Measurements from ENCODE around the gene SYDE2. TPM values are rescaled to one million over a fixed set of nuclear protein-coding genes. Genes with fewer than 3 reads are reported as not detected.
"Not testable (repeated sequence)": the region's sequence is repeated elsewhere in the genome, so short reads cannot be mapped to it uniquely, and the experiment has no call there.

Gene SYDE2
- total and polyA plus RNA-seq, 2 experiments from 2014 or later, result 5.8 to 20.1 TPM

- H3K36me3 Mint-ChIP-seq (ENCODE audit: low read depth), result peaks cover 24% of the 10 kb centered on the region
- Histone ChIP-seq H3F3A (replicated peaks; ENCODE audit: low read depth) (no peaks in the 10 kb centered on the region), H3K36me3 (ENCODE audit: insufficient read depth) (no peaks in the 10 kb centered on the region; the same call in 1 of the 2 replicates), H3K27me3 (ENCODE audit: insufficient read depth) (no peaks in the 10 kb centered on the region), H3K4me3 (no peak overlapping the region), H3K9me2 (ENCODE audit: insufficient read depth) (no peaks in the 10 kb centered on the region), H2AFZ (no peak overlapping the region), H3K4me1 (ENCODE audit: insufficient read depth) (no peaks in the 10 kb centered on the region), H3K27ac (ENCODE audit: low read depth) (no peak overlapping the region), H3K4me2 (no peak overlapping the region), H3K79me2 (replicated peaks; ENCODE audit: insufficient read depth) (peaks cover 67% of the 10 kb centered on the region), H4K20me1 (replicated peaks; ENCODE audit: insufficient read depth) (peaks cover 14% of the 10 kb centered on the region; the same call in 1 of the 2 replicates)
- ATAC-seq (no peak), DNase-seq (ENCODE audit: low spot score) (no peak)
- H3K4me3 Mint-ChIP-seq, result no peak overlapping the region
- H3K27ac Mint-ChIP-seq, result no peak overlapping the region
- TF ChIP-seq NANOG (IDR thresholded peaks at IDR 0.05; ENCODE audit: borderline replicate concordance), result no peak
- no peak for TF ChIP-seq ZNF331 (CRISPR knock-in tag; IDR thresholded peaks at IDR 0.05; ENCODE audit: low read depth)
- TF ChIP-seq, protein P1, sequence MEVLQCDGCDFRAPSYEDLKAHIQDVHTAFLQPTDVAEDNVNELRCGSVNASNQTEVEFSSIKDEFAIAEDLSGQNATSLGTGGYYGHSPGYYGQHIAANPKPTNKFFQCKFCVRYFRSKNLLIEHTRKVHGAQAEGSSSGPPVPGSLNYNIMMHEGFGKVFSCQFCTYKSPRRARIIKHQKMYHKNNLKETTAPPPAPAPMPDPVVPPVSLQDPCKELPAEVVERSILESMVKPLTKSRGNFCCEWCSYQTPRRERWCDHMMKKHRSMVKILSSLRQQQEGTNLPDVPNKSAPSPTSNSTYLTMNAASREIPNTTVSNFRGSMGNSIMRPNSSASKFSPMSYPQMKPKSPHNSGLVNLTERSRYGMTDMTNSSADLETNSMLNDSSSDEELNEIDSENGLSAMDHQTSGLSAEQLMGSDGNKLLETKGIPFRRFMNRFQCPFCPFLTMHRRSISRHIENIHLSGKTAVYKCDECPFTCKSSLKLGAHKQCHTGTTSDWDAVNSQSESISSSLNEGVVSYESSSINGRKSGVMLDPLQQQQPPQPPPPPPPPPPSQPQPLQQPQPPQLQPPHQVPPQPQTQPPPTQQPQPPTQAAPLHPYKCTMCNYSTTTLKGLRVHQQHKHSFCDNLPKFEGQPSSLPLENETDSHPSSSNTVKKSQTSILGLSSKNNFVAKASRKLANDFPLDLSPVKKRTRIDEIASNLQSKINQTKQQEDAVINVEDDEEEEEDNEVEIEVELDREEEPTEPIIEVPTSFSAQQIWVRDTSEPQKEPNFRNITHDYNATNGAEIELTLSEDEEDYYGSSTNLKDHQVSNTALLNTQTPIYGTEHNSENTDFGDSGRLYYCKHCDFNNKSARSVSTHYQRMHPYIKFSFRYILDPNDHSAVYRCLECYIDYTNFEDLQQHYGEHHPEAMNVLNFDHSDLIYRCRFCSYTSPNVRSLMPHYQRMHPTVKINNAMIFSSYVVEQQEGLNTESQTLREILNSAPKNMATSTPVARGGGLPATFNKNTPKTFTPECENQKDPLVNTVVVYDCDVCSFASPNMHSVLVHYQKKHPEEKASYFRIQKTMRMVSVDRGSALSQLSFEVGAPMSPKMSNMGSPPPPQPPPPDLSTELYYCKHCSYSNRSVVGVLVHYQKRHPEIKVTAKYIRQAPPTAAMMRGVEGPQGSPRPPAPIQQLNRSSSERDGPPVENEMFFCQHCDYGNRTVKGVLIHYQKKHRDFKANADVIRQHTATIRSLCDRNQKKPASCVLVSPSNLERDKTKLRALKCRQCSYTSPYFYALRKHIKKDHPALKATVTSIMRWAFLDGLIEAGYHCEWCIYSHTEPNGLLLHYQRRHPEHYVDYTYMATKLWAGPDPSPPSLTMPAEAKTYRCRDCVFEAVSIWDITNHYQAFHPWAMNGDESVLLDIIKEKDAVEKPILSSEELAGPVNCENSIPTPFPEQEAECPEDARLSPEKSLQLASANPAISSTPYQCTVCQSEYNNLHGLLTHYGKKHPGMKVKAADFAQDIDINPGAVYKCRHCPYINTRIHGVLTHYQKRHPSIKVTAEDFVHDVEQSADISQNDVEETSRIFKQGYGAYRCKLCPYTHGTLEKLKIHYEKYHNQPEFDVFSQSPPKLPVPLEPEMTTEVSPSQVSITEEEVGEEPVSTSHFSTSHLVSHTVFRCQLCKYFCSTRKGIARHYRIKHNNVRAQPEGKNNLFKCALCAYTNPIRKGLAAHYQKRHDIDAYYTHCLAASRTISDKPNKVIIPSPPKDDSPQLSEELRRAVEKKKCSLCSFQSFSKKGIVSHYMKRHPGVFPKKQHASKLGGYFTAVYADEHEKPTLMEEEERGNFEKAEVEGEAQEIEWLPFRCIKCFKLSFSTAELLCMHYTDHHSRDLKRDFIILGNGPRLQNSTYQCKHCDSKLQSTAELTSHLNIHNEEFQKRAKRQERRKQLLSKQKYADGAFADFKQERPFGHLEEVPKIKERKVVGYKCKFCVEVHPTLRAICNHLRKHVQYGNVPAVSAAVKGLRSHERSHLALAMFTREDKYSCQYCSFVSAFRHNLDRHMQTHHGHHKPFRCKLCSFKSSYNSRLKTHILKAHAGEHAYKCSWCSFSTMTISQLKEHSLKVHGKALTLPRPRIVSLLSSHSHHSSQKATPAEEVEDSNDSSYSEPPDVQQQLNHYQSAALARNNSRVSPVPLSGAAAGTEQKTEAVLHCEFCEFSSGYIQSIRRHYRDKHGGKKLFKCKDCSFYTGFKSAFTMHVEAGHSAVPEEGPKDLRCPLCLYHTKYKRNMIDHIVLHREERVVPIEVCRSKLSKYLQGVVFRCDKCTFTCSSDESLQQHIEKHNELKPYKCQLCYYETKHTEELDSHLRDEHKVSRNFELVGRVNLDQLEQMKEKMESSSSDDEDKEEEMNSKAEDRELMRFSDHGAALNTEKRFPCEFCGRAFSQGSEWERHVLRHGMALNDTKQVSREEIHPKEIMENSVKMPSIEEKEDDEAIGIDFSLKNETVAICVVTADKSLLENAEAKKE (CRISPR knock-in tag; IDR thresholded peaks at IDR 0.05), result no peak
- TF ChIP-seq ZNF114 (CRISPR knock-in tag; IDR thresholded peaks at IDR 0.05), result no peak
- H3K4me1 Mint-ChIP-seq, result no peaks in the 10 kb centered on the region
- H3K9me3 Mint-ChIP-seq, result no peaks in the 10 kb centered on the region
- no peaks in the 10 kb centered on the region for H3K27me3 Mint-ChIP-seq (ENCODE audit: insufficient read depth, low read depth, poor library complexity)
These were observed 11.7 kb downstream of the SYDE2 start for GRCh38 chr1:85189120-85189519.

DNA sequence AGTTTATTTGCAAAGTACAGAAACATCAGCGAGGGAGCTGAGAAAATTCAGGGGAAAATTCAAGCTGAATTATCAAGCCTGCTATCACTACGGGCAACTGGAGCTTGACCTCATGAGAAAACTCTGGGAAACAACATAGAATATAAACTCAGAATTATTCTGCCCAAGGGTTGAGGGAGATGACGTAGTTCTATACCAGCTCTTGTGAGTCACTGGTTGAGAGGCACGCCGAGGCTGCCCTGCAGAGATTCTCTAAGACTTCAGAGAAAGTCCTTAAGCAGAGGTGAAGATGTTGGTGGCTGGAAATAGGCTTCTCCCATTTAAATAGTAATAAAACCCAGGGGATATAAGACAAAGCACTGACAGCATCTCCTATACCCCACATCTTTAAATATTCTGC lies 12.3 kb downstream of the SYDE2 start:
- no peaks in the 10 kb centered on the region for H3F3A ChIP-seq (replicated peaks; ENCODE audit: low read depth)

GRCh38 chr1:85187021-85187420 lies 13.8 kb downstream of the SYDE2 start:
- Histone ChIP-seq H3K79me2 (replicated peaks; ENCODE audit: insufficient read depth) (peaks cover 46% of the 10 kb centered on the region), H4K20me1 (replicated peaks; ENCODE audit: insufficient read depth) (0 out of 2 replicates have a peak, but pooled peaks cover 14% of the 10 kb centered on the region)
- H3K4me3 ChIP-seq; H3K27me3 ChIP-seq (ENCODE audit: insufficient read depth); H3K9me3 Mint-ChIP-seq; H3K27me3 Mint-ChIP-seq (ENCODE audit: insufficient read depth, low read depth, poor library complexity); H3K36me3 ChIP-seq (ENCODE audit: insufficient read depth); H3F3A ChIP-seq (replicated peaks; ENCODE audit: low read depth); ATAC-seq; H3K27ac Mint-ChIP-seq; H3K27ac ChIP-seq (ENCODE audit: low read depth); H3K4me2 ChIP-seq; H3K4me1 Mint-ChIP-seq; H2AFZ ChIP-seq; H3K9me2 ChIP-seq (ENCODE audit: insufficient read depth); DNase-seq (ENCODE audit: low spot score); H3K4me3 Mint-ChIP-seq; H3K4me1 ChIP-seq (ENCODE audit: insufficient read depth): not testable (repeated sequence)
- H3K36me3 Mint-ChIP-seq (ENCODE audit: low read depth), result peaks cover 26% of the 10 kb centered on the region

More for the DNA sequence above, 12.3 kb downstream of the SYDE2 start:
- TF ChIP-seq JUNB (IDR thresholded peaks at IDR 0.05; ENCODE audit: unreplicated experiment) (no peak), EZH2phosphoT487 (IDR thresholded peaks at IDR 0.05; ENCODE audit: unreplicated experiment) (no peak)
- TF ChIP-seq, protein P2, sequence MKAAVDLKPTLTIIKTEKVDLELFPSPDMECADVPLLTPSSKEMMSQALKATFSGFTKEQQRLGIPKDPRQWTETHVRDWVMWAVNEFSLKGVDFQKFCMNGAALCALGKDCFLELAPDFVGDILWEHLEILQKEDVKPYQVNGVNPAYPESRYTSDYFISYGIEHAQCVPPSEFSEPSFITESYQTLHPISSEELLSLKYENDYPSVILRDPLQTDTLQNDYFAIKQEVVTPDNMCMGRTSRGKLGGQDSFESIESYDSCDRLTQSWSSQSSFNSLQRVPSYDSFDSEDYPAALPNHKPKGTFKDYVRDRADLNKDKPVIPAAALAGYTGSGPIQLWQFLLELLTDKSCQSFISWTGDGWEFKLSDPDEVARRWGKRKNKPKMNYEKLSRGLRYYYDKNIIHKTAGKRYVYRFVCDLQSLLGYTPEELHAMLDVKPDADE (IDR thresholded peaks at IDR 0.05), result no peak
- no peak for DNase-seq (ENCODE audit: low spot score)
- H3K4me1 ChIP-seq (ENCODE audit: insufficient read depth), result no peaks in the 10 kb centered on the region
- no peak overlapping the region for H3K4me3 ChIP-seq
- Mint-ChIP-seq H3K36me3 (ENCODE audit: low read depth) (peaks cover 24% of the 10 kb centered on the region), H3K4me3 (no peak overlapping the region), H3K4me1 (no peaks in the 10 kb centered on the region), H3K9me3 (no peaks in the 10 kb centered on the region), H3K27me3 (ENCODE audit: insufficient read depth, low read depth, poor library complexity) (no peaks in the 10 kb centered on the region), H3K27ac (no peak overlapping the region)
- H3K27me3 ChIP-seq (ENCODE audit: insufficient read depth), result no peaks in the 10 kb centered on the region
- H2AFZ ChIP-seq, result no peak overlapping the region
- no peak for ATAC-seq
- H3K9me2 ChIP-seq (ENCODE audit: insufficient read depth), result no peaks in the 10 kb centered on the region
- H3K79me2 ChIP-seq (replicated peaks; ENCODE audit: insufficient read depth), result peaks cover 61% of the 10 kb centered on the region
- H4K20me1 ChIP-seq (replicated peaks; ENCODE audit: insufficient read depth), result peaks cover 14% of the 10 kb centered on the region; the same call in 1 of the 2 replicates
- H3K4me2 ChIP-seq, result no peak overlapping the region
- H3K27ac ChIP-seq (ENCODE audit: low read depth), result no peak overlapping the region
- H3K36me3 ChIP-seq (ENCODE audit: insufficient read depth), result no peaks in the 10 kb centered on the region; the same call in 1 of the 2 replicates

Measured in GM23338 (cell line).